Mucosa of stomach (tissue), 1 donor: ENCODE measurements around the gene HPS1.

Experiments used
- H3K27me3 ChIP-seq: one replicate; pipeline ENCODE4 v1.7.0; 2013; ENCODE audit warnings: mild to moderate bottlenecking, low read length; ENCODE audit not compliant: control insufficient read depth, insufficient read depth
- H3K36me3 ChIP-seq: one replicate; pipeline ENCODE4 v1.7.0; 2013; ENCODE audit warnings: low read length; ENCODE audit not compliant: control insufficient read depth, insufficient read depth
- H3K4me1 ChIP-seq: one replicate; pipeline ENCODE4 v1.7.0; 2013; ENCODE audit warnings: mild to moderate bottlenecking, low read length; ENCODE audit not compliant: control insufficient read depth, insufficient read depth
- H3K4me3 ChIP-seq: one replicate; pipeline ENCODE4 v1.7.0; 2013; ENCODE audit warnings: low read length
- H3K9ac ChIP-seq: one replicate; pipeline ENCODE4 v1.7.0; 2013; ENCODE audit warnings: mild to moderate bottlenecking, low read length, moderate library complexity
- H3K9me3 ChIP-seq: one replicate; pipeline ENCODE4 v1.7.0; 2013; ENCODE audit warnings: mild to moderate bottlenecking, low read length, moderate library complexity; ENCODE audit not compliant: control insufficient read depth
- donor health status: Pancreatic carcinoma.

The HPS1 gene

DNA sequence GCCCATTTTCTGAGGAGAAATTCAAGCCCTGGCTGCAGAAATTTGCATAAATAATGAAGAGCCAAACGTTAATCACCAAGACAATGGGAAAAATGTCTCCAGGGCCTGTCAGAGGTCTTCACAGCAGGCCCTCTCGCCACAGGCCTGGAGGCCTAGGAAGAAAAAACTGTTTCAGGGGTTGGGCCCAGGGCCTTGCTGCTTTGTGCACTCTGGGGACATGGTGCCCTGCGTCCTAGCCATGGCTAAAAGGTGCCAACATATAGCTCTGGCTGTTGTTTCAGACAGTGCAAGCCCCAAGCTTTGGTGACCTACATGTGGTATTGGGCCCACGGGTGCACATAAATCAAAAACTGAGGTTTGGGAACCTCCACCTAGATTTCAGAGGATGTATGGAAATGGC lies 8.0 kb downstream of the HPS1 start:
- Histone ChIP-seq H3K4me1 (no peaks in the 10 kb centered on the region), H3K4me3 (no peak overlapping the region), H3K9ac (no peak overlapping the region), H3K27me3 (no peaks in the 10 kb centered on the region), H3K36me3 (peaks cover 17% of the 10 kb centered on the region), H3K9me3 (no peaks in the 10 kb centered on the region)

DNA sequence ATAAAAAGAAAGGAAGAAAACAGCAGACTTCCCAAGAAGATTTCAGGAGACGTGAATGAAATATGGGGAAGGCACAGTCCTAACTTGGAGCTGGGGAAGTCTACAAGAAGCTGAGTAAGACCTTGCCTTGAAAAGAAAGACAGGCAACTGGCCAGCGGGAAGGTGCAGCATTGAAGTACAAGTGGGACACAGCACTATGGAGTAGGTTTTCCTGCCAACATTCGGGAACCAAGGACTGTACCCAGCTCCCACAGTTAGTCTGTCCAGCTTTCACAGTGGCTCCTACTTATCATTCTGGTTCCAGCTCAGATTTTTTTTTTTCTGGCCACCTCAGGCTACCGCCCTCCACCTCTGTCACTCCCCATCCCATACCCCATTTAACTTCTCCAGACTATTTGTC lies 10.0 kb downstream of the HPS1 start:
- H3K4me1 ChIP-seq, result no peaks in the 10 kb centered on the region
- no peak overlapping the region for H3K9ac ChIP-seq
- H3K4me3 ChIP-seq, result no peak overlapping the region
- H3K36me3 ChIP-seq, result peaks cover 14% of the 10 kb centered on the region
- no peaks in the 10 kb centered on the region for H3K9me3 ChIP-seq
- H3K27me3 ChIP-seq, result no peaks in the 10 kb centered on the region

DNA sequence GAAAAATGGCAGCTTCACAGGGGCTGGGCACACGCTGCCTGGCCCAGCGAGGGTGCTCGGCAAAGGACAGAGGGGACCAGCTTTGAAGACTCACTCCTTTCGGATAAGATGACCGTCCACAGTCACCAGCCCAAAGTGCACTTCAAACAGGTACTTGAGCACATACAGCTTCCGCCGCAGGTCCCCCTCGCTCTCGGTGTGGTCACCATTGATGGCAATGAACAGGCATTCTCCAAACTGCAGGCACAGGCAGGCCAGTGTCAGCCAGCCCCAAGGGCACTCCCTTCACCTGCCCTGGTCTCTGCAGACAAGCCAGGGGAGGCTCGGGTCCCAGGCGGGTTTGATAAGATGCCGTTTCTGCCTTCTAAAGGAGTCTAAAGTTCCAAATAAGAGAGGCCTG lies 11.6 kb downstream of the HPS1 start:
- H3K36me3 ChIP-seq, result peaks cover 14% of the 10 kb centered on the region
- no peaks in the 10 kb centered on the region for H3K9me3 ChIP-seq
- no peaks in the 10 kb centered on the region for H3K27me3 ChIP-seq
- no peak overlapping the region for H3K9ac ChIP-seq
- H3K4me1 ChIP-seq, result no peaks in the 10 kb centered on the region
- no peak overlapping the region for H3K4me3 ChIP-seq

DNA sequence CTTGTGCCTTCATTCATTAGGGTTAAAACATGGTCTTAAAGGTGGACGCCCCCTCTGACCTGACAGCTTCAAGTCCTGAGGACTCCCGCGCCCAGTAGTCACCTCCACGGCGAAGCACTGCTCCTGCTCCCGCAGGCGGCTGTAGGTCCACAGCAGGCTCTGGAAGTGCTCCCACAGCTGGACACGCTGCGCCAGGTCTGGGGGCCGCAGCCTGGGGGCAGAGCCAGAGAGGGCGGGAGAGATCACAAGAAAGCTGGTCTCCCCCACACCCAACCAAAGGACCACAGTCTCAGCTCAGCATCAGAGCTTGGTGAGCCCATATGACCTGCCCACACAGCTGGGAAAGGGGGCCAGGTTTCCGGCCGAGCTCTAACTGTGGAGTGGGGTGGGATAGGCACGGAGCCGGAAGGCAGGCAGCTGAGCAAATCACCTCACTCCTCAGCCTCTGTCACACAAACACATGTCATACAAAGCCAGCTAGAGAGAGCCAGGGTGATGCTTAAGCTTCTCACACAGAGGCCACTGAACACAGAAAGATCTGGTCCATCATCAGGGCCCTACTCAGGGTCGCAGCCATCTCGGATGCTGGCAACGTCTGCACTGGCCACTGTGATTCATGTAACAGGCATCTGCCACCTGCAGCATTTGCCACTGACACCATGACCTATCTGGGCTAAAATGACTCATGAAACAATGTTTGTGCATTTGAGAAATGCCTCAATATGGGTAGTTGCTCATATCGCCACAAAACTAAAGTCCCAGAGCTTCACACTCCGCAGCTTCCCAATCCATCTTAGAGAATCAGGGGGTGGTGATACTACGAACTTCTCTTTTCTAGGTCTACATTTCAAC lies 12.6 kb downstream of the HPS1 start:
- Histone ChIP-seq H3K9me3 (no peaks in the 10 kb centered on the region), H3K4me1 (no peaks in the 10 kb centered on the region), H3K27me3 (no peaks in the 10 kb centered on the region), H3K9ac (no peak overlapping the region), H3K4me3 (no peak overlapping the region), H3K36me3 (peaks cover 14% of the 10 kb centered on the region)

DNA sequence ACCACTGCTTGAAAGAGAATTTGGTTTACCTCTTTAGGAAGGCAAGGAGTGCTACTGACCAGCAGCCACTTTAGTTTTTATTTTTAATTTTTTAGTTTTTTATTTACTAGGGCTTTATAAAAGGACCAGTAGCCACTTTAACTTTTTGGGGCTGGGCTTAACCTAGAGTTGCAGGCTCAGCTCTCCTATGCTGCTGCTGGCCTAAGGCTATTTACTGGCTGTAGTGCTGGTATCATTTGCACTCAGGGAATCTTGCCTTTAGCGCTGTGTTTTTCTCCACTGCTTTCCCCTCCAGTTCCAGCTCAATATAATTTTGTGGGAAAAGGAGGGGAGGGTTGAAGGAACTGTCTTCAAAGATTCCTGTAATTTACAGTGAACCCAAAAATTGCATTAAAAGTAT lies 13.4 kb downstream of the HPS1 start:
- Histone ChIP-seq H3K9ac (no peak overlapping the region), H3K4me1 (no peaks in the 10 kb centered on the region), H3K4me3 (no peak overlapping the region), H3K9me3 (no peaks in the 10 kb centered on the region), H3K36me3 (peaks cover 14% of the 10 kb centered on the region), H3K27me3 (no peaks in the 10 kb centered on the region)

DNA sequence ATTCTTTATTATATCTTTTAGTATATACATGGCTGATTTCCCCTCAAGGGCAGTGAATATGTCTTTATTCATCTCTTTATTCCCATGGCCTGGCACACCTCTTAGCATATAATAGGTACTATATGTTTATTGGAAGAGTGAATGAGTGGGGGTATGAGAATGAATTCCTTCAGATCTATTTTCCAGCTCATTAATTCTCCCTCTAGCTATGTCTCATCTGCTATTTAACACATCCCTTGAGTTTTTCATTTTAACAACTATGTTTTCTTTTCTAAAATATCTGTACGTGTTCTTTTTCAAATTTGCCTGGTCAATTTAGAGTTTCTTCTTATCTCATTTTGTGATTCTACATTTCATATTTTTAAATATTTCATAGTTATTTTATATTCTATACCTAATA lies 14.4 kb downstream of the HPS1 start:
- Histone ChIP-seq H3K9me3 (no peaks in the 10 kb centered on the region), H3K9ac (no peak overlapping the region), H3K27me3 (no peaks in the 10 kb centered on the region), H3K36me3 (peaks cover 14% of the 10 kb centered on the region), H3K4me1 (no peaks in the 10 kb centered on the region), H3K4me3 (no peak overlapping the region)

DNA sequence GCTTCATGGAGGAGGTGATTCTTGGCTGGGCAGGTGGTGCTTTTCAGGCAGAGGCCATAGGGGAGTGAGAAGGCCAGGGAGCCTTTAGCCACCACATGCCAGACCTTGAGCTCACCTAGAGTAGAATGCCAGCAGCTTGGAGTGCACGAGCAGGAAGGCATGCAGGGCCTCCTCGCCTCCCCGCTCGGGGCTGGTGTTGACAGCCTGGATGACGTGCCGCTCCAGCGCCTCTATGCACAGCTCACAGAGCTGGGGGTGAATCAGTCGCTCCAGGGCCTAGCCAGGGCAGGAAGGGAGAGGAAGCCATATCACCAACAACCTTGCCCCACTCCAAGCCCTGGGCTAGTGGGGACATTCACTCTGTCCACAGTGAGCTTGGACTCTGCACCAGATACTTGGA lies 15.7 kb downstream of the HPS1 start:
- peaks cover 14% of the 10 kb centered on the region for H3K36me3 ChIP-seq
- no peak overlapping the region for H3K4me3 ChIP-seq
- H3K27me3 ChIP-seq, result no peaks in the 10 kb centered on the region
- no peak overlapping the region for H3K9ac ChIP-seq
- no peaks in the 10 kb centered on the region for H3K4me1 ChIP-seq
- H3K9me3 ChIP-seq, result no peaks in the 10 kb centered on the region

DNA sequence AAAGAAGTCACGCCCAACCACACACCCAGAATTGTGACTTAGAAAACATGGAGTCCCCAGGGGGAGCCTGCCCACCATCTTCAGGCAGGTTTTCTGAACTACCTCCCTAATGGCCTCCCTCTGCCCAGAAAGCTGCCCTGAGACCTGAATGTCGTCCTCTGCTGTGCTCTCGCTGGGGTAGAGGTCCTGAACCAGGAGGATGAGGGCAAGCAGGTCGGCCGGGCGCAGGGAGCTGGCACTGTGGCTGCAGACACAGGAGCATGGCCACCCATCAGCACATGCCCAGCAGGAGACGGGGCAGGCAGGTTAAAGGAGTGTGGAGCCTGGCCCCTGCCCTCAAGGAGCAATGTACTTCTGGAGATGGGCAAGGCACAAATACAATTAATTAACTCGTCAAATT lies 16.3 kb downstream of the HPS1 start:
- Histone ChIP-seq H3K36me3 (peaks cover 14% of the 10 kb centered on the region), H3K4me1 (no peaks in the 10 kb centered on the region), H3K9ac (no peak overlapping the region), H3K4me3 (no peak overlapping the region), H3K9me3 (no peaks in the 10 kb centered on the region), H3K27me3 (no peaks in the 10 kb centered on the region)

DNA sequence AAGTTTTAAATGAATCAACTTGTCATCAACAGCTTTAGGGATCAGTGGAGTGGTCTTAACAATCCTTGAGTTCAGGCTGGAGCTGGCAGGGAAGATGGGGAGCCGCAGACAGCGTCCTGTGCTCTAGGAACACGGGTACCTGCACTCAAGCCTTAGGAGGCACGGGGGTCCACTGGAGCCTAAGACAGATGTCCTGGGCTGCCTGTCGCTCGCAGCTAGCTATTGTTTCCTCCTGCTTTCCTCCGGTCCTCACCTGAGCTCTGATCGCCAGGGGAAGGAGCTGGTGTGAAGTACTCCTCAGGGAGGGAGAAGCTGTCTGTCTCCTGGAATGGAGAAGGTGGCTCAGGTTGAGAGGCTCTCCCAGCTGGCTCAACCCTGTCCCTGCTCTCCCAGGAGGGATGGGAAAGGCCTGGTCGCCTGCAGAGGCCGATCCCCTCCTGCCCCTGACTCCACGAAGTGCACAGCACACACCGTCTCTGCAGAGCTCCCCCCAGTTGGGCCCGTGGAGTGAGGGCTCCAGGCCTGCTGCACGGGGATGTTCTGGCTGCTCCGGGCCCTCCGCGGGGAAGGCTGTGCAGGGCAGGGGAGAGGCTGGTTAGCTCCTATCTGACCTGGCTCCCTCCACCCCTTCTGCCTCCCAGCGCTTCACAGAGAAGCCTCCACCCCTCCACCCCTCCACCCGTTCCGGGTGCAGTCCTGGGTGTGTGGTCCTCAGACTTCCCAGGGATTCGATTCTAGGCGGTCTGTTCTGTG lies 17.2 kb downstream of the HPS1 start:
- H3K9ac ChIP-seq, result no peak overlapping the region
- H3K4me3 ChIP-seq, result no peak overlapping the region
- H3K27me3 ChIP-seq, result no peaks in the 10 kb centered on the region
- peaks cover 7% of the 10 kb centered on the region for H3K36me3 ChIP-seq
- H3K4me1 ChIP-seq, result no peaks in the 10 kb centered on the region
- H3K9me3 ChIP-seq, result no peaks in the 10 kb centered on the region

DNA sequence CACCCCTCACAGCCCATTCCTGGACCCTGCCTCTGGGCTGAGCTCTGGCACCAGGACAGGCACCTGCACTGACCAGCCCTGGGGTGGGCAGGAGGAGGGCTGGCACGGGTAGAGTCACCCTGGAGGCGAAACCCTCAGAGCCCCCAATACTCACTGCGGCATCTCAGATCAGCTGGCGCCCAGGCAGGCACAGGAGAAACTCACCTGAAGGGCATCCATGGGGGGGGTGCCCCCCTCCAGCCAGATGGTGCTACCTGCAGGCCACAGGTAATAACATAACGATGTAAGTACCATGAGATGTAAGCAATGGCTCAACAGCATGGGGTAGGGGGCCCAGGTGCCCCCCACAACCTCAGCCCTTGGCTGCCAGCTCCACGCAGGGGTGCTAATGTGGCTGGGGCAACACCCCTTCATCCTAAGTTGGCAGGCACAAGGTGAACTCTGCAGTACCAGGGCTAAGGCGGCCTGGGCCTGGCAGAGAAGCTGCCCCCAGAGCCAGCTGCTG lies 19.7 kb downstream of the HPS1 start:
- H3K4me3 ChIP-seq, result no peak overlapping the region
- no peaks in the 10 kb centered on the region for H3K9me3 ChIP-seq
- H3K4me1 ChIP-seq, result no peaks in the 10 kb centered on the region
- no peaks in the 10 kb centered on the region for H3K36me3 ChIP-seq
- no peak overlapping the region for H3K9ac ChIP-seq
- no peaks in the 10 kb centered on the region for H3K27me3 ChIP-seq

DNA sequence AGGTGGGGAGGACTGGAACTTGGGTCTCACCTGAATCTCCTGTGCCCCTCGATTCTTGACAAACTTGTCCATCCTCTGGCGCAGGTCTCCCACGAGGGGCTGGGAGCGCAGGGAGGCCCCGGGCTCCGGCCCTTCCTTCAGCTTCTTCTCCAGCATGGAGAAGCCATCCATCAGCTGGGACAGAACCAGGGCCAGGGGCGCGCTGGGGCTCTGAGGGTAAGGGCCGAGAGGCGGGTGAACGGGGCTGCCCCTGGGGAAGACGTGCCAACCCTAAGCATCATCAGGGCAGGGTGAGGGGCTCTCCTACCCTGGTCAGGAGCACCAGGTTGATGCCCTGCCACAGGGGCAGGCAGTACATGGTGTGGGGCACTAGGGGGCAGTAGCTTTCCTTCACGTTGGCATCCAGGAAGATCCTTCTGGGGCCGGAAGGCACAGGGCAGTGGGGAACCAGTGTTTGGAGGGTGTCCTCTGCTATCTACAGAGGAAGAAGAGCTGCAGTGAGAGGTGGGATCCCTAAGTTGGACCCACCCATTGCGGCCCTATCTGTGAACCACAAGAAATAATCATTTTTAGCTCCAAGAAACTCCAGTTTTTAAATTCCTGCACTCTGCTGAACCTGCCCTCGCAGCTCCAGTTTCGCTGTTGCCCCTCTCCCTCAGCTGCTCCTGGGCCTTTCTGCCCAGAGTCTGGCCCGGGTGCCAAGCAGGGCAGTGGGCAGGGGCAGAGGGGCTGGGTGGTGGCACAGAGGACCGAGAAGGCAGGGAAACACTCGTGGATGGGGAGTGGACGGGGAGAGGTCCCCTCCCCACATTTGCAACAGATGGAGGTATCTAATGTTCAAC lies 21.0 kb downstream of the HPS1 start:
- Histone ChIP-seq H3K36me3 (no peaks in the 10 kb centered on the region), H3K9me3 (no peaks in the 10 kb centered on the region), H3K27me3 (no peaks in the 10 kb centered on the region), H3K4me1 (no peaks in the 10 kb centered on the region), H3K9ac (no peak overlapping the region), H3K4me3 (no peak overlapping the region)
